Stimulated activated CD4-positive, alpha-beta T cell treated with anti-CD3 and anti-CD28 coated beads, Interleukin-2, amount 100 ng/mL, for 48 hours (primary cell): ENCODE results near the gene SNRPB2.
A peak's percentile ranks its signal among the peaks of the same experiment; 100 is the strongest.

Source experiments
- DNase-seq, 2 donors: peaks; one replicate each; pipeline ENCODE4 v3.0.0-alpha.2; 2020

SNRPB2 gene

DNA sequence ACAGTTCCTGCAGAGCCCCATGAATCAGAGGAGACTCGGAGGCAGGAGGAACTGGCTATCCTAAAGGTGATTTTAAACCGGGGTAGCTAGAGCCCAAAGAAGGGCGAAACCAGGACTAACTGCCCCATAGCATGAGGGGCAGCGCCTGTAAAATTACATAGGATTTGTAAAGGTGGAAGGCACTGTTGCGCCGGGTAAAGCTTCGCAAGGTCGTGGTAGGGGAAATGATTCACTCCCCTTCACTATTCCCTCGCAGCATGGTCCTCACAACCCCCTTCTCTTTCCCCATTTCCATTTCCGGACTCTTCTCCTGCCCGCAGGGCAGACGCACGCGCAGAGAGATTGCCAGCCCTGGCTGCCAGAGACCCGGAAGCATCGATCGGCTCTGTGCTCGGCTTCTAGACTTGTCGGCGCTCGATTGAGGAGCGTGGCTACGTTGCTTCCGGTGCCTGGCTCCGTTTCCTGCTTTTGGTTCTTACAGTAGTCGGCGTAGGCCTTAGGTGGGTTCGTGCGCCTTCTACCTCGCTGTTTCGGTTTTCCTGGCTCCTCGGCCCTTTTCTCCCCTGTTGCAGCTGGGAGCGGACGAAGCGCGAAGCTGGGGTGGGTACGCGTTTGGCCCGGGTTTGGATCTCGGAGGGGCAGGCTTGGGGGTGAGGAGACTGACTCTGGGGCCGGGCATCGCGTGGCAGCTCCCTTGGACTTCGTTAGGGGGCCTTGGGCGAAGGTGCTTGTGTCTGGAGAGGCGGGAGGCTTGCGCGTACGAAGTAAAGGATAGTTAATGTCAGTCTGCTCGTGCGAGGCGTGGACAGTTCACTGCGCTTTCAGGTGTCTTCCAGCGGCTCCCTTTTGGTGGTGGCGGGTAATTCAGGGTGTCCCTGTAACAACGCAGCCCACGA is at the start of gene SNRPB2:
Gene SNRPB2, plus strand, starts transcription at position 462 of the 896 bp plus-strand sequence. CDS start 1,677 bp downstream, outside the sequence.
- peak; percentile 76 to 81 for DNase-seq

GRCh38 chr20:16684416-16684815 is 45.4 kb upstream of the SNRPB2 start:
- no peak for DNase-seq

DNA sequence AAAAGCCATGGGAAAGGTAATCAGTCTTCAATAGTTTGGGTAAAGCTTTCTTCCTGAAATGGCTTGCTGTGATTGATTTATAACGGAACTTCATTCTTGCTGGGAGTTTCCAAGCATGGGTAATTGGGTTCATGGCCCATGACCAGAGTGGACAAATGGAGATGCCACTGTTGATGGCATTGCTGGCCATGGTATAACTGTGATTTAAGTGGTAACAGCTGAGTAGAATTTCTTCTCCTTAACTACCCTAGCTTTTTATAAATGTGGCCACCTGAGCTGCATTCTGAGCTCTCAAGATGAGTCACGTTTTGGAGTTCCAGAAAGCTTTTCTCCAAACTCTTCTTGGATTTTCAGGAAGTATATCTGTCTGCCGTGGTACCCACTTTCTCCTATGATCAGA is 39.9 kb upstream of the SNRPB2 start:
- DNase-seq = no peak

GRCh38 chr20:16691381-16691780 is 38.4 kb upstream of the SNRPB2 start:
- no peak for DNase-seq

DNA sequence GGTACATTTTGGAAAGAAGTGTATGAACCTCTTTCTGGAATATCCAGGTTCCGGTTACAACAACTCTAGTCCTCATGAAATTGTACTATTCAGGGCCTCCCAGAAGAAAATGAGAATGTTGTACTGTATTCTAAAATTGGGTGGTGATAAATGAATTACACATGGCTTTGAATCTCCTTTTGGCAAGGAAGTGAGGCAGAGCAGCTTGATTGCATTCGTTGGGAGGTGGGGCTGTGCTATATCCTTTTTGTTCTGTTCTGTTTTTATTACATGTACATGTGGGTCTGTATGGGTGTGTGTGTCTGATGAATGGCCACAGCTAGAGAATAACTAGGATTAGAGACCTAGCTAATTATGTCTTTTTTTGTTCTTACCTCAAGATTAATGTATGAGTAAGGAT is 37.8 kb upstream of the SNRPB2 start:
- DNase-seq = no peak

GRCh38 chr20:16692442-16692841 is 37.4 kb upstream of the SNRPB2 start:
- no peak for DNase-seq

DNA sequence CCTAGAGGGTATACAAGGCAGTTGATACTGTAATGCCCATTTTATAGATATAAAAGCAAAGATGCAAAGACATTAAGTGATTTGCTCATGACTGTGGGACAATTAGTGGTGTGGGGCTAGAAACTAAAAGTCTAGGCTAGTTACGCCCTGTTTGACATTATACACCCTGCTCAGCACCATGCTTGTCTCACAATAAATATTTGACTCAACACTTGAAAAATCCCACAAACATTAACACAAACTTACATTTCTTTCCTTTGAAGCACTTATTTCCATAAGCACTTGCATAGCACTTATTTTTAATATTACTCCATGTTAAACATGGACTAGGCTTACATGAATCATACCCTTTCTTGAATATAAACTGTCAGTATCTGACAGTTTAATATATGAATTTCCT is 36.5 kb upstream of the SNRPB2 start:
- DNase-seq = no peak

- no peak for DNase-seq
These were observed 35.7 kb upstream of the SNRPB2 start for GRCh38 chr20:16694161-16694560.

DNA sequence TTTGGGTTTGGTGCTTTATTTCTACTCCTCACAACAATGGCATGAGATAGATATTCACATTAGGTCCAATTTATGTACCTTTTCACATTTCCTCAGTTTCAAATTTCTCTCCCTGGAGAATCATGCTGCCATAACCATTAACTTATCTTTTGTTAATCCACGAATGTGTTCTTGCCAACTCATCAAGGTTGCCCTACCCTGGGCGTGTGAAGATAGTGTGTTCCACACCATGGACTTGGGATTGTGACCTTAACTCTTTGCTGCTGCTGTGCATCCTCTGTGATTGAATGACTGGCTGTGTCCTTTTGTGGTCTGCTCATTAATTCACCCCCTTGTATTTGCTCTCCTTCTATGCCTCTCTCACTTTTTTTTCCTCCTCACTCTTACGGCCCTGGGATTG is 34.2 kb upstream of the SNRPB2 start:
- DNase-seq = no peak

- no peak for DNase-seq
These were observed 30.5 kb upstream of the SNRPB2 start for GRCh38 chr20:16699293-16699692.

GRCh38 chr20:16701296-16701695 is 28.5 kb upstream of the SNRPB2 start:
- peak; percentile 2 to 9 for DNase-seq

DNA sequence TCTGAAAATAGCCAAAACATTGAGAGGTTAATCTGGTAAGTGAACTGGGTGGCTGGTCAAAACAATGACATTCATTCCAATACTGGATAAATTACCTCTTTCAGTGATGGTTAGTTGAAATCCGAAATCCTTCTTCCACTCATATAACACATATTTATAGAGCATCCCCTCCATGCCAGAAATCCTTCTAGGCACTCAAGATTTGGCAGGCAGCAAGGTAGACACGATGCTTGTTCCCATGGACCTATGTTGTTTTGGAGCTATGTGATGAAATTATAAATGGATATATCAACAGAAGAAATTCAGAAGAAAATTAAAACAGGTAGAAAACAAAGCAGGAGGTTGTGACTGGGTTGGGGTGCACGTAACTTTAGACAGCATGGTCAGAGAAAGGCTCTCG is 26.3 kb upstream of the SNRPB2 start:
- no peak for DNase-seq

GRCh38 chr20:16707674-16708073 is 22.2 kb upstream of the SNRPB2 start:
- DNase-seq = no peak

GRCh38 chr20:16708602-16709001 is 21.2 kb upstream of the SNRPB2 start:
- no peak for DNase-seq

- DNase-seq = no peak
These were observed 20.8 kb upstream of the SNRPB2 start for GRCh38 chr20:16709017-16709416.

DNA sequence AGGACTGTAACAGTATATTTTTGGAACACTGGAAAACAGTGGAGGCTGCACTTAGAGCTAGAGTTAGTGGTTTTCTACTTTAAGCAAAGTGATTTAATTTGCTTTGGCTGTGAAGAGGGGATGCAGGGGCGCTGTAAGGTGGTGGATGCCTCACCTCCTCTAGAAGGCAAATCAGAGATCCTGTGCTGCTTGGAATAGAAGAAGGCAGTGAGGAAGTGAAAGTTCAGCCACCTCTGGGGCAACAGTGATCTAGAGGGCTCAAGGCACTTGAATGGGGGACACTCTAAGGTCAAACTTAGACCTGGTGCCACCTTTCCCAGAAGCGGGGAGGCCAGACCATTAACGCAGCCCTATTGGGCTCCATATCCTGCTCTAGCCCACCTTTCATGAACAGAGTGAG is 19.0 kb upstream of the SNRPB2 start:
- no peak for DNase-seq

DNA sequence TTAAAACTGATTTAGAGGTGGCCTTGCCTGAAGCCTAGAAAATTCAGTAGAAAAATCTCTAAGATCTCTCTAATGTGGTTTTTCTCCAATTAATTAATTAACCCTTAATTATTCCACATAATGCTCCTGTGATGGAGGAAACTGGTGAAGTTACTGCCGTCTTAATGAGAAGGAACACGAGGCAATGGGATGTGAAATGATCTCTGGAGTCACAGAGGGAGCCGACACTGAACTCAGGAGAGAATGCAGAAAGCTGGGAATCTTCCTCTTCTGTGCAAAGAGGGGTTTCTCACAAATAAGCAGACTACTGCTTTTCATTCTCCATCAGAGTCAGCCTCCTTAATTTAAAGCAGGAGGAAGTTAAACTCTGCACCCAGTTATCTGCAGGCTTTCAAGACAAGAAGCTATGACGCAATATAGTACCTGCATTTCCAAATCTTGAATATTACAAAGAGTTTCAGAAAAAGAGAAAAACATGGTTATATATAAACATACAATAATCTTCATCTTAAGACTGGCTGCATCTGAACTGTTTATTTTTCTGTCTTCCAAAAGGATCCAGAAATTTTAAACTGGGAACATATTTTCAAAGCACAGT is 18.1 kb upstream of the SNRPB2 start:
- no peak for DNase-seq

- no peak for DNase-seq
These were observed 17.3 kb upstream of the SNRPB2 start for GRCh38 chr20:16712511-16712947.

- DNase-seq = no peak
These were observed 16.8 kb upstream of the SNRPB2 start for GRCh38 chr20:16713066-16713465.

DNA sequence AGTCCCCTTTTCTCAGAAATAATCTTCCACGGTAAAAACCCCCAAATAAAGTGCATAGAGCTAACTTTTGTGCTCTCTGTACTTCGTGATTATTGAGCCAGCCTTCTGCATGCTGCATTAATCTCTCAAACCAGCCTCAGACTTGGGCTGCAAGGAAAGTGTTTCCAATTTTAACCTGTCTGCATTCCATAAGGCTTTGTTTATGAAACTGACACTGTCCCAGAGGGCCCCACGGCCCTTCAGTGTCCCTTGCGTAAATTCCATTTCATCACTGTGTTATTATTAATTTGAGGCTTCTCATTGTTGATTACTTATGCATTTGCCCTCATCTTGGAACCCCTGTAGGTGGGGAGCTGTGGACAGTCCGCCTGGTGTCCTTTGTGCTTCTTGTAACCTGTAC is 15.6 kb upstream of the SNRPB2 start:
- DNase-seq = no peak

- DNase-seq = no peak
These were observed 15.1 kb upstream of the SNRPB2 start for GRCh38 chr20:16714751-16715150.

DNA sequence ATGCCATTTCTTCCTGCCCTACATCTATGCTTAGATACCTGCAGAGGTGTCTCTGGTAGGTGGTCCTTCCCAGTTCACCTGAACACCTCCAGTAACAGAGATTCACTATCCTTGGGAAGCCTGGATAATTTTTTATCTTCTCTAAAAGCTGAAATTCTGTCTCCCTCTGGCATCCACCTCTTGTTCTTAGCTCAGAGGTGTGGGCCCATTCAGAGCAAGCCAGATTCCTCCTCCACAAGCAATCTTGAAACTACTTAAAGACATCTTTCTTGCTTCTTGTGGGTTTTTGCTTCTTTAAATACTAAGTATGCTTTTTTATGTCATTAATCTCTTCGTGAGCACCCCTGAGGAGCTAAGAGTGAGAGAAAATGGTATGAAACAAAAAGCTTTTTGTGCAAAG is 10.4 kb upstream of the SNRPB2 start:
- no peak for DNase-seq

GRCh38 chr20:16729080-16729479 is 746 bp upstream of the SNRPB2 start:
- DNase-seq = no peak

DNA sequence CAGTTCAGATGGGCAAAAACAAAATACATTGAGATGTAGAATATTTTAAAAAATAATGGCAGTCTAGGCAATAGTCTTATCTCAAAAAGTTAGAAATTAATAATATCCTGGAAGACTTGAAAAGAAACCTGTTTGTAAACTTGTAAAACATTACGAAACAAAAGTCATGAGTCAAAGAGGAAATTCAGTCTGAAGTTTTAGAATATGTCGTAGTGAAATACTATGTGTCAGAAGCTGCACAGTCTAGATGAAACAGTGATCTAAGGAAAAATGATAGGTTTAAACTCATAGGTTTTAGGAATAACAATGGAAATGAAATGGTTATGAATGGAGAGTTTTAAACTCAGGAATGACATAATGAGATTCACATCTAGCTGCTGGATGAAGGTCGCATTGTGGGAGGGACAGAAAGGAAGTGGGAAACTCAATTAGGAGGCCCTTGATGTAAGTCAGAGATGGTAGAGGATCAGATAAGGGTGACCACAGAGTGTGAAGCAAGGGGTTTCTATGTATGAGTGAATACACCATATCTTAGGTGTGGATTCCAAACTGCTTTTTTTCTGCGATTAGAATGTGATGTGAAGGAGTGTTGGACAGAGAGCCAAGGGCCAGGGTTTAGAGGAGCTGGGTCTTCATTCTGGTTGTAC is 2.8 kb downstream of the SNRPB2 start:
- DNase-seq = peak in 1 of 2 donors; percentile 3
